NCI-H1436 (cell line): ENCODE measurements around the gene KCTD4.
"Not testable (repeated sequence)": the region's sequence is repeated elsewhere in the genome, so short reads cannot be mapped to it uniquely, and the experiment has no call there.

ENCODE experiments used
- DNase-seq: peaks from one replicate; lab custom pipeline; 2025; lab: John Stamatoyannopoulos, UW

The KCTD4 gene

DNA sequence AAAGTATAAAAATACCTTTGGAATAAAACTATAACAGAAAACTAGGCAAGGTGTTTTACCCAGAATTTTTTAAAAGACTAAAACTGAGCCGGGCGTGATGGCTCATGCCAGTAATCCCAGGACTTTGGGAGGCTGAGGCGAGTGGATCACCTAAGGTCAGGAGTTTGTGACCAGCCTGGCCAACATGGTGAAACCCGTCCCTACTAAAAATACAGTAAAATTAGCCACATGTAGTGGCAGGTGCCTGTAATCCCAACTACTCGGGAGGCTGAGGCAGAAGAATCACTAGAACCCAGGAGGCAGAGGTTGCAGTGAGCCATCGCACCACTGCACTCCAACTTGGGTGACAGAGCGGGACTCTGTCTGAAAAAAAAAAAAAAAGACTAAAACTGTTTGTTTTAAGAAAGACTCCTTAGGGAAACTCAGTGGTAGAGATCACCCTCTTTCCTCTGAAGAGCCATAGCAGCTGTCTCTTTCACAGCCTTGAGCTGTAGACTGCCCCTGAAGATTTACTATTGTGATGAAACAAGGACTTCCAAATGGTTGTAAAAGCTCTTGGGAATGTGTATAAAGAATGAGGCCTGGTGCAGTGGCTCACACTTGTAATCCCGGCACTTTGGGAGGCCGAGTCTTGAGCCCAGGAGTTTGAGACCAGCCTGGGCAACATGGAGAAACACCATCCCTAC lies 14.7 kb upstream of the KCTD4 start:
- DNase-seq: no peak

DNA sequence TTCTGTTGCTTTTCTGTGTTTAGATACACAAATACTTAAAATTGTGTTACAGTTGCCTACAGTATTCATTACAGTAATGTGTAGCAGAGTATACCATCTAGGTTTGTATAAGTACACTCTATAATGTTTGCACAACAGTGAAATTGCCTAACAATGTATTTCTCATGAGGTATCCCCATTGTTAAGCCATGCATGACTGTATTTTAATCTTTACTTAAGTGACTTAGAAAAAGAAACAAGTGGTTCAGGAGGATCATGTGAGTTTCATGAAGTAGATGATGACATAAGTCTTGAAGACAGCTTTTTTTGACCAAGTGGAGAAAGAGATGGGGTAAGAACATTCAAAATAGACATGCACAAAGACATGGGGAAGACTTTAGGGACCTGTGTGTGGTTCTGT lies 8.4 kb upstream of the KCTD4 start:
- DNase-seq: no peak

DNA sequence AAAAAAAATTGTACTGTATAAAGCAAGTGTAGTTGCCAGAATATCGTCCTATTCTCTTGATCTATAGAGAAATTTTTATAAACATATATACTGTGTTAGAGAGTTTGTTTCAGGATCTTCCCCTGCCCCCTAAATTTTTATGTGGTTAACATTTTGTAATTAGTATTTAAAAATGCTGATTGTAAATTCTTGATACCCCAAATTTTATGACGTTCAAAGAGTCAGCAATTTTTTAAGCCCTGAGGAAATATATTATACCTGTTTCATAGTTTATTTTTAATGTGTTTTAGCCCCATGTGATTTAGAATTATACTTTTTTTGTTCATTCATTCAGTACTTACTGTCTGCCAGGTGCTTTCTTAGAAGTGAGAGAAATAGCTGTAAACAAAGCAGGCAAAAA lies 7.3 kb upstream of the KCTD4 start:
- DNase-seq: no peak

DNA sequence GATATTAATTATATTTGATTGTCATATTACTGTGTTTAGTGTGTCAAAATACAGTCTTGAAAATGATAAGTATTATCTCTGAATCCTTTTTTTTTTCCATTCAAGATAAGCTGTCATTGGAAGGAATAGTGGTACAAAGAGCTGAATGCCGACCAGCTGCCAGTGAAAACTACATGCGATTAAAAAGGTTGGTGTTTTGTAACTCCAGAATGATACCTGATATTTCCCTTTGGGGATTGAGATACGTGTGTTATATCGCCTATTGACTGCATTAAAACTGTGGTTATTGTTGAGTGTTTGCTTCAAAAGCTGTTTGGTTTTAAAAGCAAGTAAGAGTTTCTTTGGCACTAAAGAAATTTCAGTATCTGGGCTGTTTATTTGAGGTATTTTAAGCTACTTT lies 6.5 kb upstream of the KCTD4 start:
- DNase-seq: peak; percentile 23

DNA sequence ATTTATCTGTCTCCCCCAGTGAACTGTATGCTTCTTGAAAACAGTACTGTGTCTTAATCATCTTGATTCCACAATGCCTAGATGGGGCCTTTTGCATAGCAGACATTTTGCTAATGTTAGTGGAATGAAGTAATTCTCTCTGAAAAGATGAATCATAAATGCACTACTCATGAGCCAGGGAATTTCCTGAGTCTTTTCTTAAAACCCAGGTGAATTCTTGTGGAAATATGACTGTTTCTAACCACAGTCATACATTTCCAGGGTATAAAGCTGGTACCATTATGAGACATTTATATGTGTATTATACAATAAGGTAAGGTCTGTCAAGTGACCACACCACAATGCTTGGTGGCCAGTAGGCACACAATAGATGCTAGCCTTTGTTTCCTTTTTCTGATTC lies 5.5 kb upstream of the KCTD4 start:
- no peak for DNase-seq

DNA sequence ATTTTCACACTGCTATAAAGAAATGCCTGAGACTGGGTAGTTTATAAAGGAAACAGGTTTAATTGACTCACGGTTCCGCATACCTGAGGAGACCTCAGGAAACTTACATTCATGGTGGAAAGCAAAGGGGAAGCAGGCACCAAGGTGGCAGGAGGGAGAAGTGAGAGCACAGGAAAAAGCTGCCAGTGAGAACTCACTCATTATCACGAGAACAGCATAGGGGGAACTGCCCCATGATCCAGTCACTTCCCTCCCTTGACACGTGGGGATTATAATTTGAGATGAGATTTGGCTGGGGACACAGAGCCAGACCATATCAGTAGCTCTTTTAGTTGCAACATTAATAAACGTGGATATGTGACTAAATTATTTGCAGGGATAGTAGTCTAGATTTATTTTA lies 4.3 kb upstream of the KCTD4 start:
- no peak for DNase-seq

DNA sequence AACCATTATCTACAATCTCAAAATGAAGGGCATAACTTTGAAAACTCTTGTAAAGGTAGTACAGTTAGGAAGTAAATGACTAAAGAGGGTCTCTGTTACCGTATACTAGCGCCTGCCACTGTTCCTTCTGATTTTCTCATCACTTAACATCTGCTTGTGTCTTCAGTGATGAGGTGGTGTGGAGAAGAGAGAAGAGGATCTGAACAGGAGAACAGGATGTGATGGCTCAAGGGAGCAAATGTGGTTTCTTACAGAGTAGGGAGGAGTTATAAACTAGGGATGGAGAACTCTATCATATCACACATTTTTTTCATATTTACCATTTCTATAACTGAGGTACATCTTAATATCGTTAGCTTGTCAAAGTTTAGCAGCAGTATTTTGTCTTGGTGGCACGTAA lies 1.1 kb downstream of the KCTD4 start:
- DNase-seq: no peak

DNA sequence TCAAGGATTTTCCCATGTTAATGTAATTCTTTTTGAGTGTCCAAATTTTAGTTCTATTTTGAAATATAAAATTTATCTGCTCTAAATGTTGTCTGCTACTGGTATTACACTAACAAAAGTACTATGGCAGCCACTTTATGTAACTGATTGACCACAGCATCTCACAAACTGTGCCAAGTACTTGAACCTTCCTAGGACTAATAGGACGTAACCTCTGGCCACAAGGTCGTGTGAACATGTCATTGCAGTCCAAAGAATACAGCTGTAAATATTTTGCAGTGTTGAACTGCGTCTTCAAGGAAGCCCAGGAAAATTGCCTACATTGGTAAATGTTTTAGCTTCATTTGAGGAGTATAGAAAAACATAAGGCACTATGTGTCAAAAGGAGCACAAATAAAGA lies 1.9 kb downstream of the KCTD4 start:
- no peak for DNase-seq

DNA sequence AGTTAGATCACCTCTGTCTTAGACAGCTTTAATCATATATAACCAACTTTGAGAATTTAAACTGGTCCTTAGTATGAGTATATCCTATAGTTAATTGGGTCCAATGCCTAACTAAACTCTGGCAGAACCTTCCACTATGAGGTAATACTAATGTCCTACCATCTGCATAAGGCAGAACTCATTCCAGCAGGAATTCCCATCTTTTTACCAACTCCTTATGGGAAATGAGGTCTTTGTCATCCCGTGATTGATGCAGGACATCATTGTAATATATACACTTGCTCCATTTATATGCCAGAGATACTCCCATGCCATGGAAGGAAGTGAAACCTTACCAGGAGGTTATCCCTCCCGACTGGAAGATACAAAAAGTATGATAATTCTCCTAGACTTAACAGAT lies 2.8 kb downstream of the KCTD4 start:
- DNase-seq: no peak

DNA sequence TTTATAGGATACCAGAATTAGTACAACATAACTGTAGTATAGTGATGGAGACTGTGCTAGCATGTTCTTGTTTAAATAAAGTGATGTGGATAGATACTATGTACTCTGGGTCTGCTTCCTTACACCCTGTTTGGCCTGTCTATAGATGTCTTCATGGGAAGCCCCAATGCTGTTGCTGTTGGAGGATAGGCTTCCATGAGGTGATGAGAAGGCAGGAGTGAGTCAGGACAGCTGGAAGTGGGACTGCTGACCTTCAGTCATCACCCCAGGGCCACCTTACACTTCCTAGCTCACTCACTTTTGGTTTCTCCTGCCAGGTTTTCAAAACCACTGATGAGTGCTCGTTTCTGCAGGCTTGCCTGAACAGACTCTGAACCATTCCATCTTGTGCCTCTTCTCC lies 4.2 kb downstream of the KCTD4 start:
- DNase-seq: no peak

DNA sequence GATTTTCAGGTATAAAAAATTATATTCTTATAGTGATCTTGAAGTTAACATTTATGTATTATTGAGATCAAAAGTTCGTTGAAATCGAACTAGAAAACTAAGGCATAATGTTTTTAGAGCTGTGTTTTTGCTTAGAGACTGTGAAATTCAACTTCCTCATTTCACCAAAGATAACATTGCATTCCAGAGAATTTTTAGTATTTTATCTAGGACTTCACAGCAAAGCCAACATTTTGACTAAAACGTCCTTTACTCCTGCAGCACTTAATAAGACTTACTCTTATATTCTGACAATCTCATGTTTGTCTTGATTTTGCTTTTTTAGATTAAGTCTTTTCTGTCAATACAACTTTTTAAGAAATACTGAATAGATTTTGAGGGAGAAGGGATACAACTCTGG lies 4.7 kb downstream of the KCTD4 start:
- no peak for DNase-seq

DNA sequence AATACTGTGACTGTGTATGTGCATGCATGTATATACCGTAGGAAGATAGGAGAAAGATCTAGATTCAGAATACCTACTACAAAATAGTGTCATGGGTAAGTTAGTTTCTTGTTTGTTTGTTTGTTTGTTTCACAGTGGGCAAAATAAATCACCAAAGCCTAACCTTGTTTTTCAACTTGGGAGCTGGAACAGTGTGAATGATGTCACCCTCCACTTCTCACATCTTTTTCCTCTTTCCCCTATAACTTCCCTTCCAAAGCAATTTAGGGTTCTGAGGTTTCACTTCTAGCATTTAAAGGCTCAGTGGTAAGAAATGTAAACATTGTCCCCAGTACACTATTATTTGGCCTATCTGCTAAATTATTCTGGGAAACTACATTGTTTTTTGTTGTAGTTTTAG lies 5.4 kb downstream of the KCTD4 start:
- DNase-seq: no peak

DNA sequence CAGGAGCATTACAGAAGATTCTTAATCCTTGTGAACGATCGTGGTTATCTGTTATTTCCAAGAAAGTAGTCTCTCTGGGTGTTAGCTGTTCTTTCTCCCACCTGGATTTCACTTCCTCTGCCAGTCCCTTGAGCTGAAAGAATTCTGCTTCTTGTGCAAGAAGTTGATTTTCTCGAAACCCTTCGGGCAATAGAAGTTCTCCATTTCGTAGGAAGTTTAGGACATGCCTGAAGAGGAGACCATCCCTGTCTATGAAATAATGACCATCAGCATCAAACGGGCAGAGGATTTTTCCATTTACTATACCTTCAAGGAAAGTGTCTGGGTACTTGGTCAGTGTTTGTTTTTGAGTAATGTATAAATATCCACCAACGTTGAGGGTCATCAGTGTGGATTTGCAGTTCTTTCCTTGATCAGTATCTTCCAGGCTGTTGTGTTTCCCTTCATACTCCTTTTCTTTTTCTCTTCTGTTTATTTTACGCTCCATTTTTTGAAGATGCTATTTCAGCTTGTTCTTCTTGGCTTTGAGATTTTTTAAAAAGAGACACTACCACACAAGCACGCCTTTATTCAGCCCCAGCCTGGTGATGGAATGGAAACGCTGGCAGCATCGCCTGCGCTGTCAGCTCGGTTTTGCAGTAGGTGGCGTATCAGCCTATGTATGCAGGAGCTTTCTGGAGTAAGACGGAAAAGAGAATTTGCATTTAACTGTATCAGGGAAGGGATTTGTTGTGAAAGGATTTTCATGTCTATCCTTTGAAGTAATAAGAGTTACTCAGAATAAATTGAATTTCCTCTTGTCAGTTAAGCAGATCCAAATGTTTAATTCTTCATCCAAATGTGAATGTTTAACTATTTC lies 6.5 kb downstream of the KCTD4 start:
- DNase-seq: no peak

DNA sequence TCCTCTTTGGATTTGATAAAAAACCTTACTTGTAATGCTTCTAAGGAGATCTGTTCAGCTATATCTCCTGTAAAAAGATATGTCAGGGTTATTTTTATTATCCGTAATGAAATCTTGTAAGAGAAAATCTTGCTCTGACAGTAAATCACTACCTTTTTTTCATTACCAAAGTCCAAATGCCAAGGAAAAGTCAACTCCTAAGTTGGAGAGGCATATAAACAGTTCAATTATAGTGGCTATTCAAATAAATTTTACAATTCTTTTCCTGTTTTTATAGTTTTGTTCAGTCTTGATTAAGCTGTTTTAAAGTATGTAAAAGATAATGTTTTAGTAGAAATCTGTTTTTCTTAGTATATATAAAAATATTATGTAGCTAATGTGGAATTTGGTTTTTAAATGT lies 9.0 kb downstream of the KCTD4 start:
- DNase-seq: no peak

DNA sequence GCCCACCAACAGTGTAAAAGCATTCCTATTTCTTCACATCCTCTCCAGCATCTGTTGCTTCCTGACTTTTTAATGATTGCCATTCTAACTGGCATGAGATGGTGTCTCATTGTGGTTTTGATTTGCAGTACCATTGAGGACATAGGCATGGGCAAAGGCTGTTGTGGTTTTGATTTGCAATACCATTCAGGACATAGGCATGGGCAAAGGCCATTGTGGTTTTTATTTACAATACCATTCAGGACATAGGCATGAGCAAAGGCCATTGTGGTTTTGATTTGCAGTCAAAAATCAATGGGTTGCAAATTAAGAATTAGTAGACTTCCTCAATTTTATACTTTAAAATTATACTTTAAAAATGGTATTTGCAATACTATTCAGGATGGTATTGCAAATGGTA lies 11.3 kb downstream of the KCTD4 start:
- DNase-seq: not testable (repeated sequence)

DNA sequence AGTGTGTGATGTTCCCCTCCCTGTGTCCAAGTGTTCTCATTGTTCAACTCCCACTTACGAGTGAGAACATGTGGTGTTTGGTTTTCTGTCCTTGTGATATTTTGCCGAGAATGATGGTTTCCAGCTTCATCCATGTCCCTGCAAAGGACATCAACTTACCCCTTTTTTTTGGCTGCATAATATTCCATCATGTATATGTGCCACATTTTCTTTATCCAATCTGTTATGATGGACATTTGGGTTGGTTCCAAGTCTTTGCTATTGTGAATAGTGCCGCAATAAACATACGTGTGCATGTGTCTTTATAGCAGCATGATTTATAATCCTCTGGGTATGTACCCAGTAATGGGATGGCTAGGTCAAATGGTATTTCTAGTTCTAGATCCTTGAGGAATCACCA lies 11.8 kb downstream of the KCTD4 start:
- not testable (repeated sequence) for DNase-seq

DNA sequence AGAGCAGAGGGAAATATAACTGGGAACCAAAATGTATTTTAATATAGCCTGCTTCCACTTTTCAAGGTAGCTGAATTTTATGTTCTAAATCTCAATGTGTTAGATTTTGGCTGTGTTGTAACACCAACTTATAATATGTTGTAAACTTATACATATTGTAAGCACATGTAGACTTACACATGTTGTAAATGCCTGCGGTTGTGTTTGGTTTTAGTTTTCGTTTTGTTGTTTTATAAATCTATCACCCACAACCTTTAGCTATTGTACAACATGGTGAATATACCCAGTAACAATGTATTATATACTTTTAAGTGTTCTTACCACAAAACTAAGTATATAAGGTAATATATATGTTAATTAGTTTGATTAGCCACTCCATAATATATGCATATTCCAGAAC lies 15.6 kb downstream of the KCTD4 start:
- DNase-seq: no peak

DNA sequence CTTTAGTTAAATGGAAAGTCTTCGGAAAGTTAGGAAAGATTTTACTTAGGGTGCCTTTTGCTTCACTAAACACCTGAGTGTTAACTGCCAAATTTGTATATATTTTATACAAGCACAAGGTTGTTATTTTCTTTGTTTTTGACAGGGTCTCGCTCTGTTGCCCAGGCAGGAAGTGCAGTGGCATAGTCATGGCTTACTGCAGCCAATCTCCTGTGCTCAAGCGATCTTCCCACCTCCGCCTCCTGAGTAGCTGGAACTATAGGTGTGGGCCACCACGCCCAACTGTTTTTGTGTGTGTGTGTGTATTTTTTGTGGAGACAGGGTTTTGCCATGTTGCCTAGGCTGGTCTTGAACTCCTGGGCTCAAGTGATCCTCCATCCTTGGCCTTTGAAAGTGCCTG lies 16.2 kb downstream of the KCTD4 start:
- DNase-seq: no peak

DNA sequence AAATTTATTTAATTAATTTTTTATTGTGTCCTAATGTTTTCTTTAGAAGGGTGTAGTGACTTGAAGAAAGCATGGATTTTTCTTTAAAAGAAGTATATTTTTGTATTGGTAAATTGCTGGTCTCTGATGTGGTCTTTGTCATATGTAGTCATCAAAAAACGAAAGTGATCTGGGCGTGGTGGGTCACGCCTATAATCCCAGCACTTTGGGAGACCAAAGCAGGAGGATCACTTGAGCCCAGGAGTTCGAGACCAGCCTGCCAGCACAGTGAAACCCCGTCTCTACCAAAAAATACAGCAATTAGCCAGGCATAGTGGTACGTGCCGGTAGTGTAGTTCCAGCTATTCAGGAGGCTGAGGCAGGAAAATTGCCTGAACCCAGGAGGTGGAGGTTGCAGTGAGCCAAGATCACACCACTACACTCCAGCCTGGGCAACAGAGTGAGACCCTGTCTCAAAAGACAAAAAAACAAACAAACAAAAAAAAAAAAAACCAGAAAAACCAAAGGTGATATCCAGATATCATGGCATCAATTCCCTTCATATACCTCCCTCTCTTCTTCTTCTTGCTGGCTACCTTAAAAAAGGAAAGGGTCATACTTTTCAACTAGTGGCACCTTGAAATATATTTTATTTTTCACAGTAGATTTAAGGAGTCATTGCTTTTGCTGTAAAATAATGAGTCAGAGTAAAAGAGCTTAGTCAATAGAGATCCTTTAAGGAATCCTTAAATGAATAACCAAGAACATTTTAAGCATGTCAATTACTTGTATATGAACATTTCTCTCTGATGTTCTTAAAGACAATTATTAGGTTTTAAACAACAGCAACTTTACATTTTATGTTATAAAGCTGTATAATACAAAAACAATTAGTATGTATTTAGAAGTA lies 19.9 kb downstream of the KCTD4 start:
- no peak for DNase-seq

DNA sequence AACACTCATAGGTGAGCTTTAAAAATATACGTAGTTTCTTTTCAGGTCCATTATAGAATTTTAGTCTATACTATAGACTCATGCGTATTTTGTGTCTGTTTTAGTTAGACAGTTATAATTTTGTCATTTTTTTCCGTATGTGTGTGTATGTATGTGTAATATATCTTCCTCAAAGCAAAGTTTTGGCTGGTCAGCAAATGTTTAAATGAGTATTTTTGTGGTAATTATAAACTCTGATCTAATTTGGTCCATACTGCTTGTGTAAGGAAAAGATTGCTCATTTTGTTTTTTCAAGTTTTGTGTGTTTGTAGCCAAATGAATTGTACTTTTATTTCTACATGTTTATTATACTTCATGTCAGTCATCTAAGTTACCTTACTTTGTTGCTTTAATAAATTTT lies 20.5 kb downstream of the KCTD4 start:
- no peak for DNase-seq

DNA sequence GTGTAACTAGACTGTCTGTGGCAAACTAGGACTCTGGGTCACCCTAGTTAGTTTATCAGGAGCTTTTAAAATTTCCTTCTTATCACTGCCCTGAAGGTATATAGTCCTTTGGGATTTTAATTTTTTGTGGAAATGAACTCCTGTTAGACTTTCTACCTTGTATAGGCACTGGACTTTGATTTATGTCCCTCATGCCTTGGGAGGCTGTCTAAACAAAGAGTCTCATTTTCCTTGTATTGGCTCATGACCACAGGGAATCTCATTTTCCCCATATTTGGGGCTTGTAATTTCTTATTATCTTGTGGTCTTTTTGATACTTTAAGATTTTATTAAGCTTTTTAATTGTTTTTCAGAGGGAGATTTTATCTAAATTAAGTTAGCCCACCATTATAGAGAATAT lies 21.4 kb downstream of the KCTD4 start:
- no peak for DNase-seq

DNA sequence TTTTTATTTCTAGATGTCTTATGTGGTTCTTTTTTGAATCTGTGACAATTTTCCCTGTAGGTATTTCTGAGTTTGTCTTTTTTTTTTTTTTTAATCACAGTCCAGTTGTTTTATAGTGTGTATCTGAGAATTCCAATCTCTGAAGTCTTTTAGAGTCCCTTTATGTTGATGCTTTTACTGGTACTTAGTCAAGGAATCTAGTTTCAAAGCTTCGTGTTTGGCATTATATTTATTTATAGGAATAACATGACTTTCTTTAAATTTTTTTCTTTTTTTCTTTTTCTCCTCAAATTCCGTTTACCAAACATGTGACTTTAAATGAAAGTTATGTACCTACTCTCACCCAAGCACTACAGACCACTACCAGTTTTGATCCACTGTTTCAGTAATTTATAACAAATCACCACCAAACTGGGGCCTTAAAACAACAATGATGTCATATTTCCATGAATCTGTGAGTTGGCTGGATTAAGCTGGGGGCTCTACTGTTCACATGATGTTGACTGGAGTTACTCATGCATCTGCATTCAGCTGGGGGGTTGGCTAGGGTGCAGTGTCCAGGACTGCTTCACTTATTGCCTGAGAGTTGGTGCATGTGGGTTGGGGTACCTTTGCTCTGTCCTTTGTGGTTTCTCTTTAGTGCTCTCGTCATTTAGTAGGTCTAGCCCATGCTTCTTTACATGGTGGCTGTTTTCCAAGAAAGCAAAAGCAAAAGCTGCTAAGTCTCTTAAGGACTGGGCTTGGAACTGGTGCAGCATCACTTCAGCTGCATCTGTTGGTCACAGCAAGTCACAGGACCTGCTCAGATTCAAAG lies 22.3 kb downstream of the KCTD4 start:
- no peak for DNase-seq
